Aorta (tissue), 5 donors: ENCODE measurements around the gene IL17RE. TPM values are rescaled to one million over a fixed set of nuclear protein-coding genes. Genes with fewer than 3 reads are reported as not detected.
A peak's percentile ranks its signal among the peaks of the same experiment; 100 is the strongest.
"Not testable (repeated sequence)": the region's sequence is repeated elsewhere in the genome, so short reads cannot be mapped to it uniquely, and the experiment has no call there.

Experiments used
- ATAC-seq: fragments of 200-7000 bp; cut with Tn5 transposase; one replicate; pipeline ENCODE4 v1.9.1; 2022; ENCODE audit warnings: moderate library complexity; ENCODE audit not compliant: low FRiP score
- DNase-seq, 2 donors: peaks; one replicate each; pipeline ENCODE4 v3.0.0-alpha.2; 2020
- H3K27ac ChIP-seq, 2 donors: one replicate each; pipeline ENCODE4 v1.5.1; 2013; ENCODE audit warnings: low read length in 2 of 2, mild to moderate bottlenecking in 2 of 2, moderate library complexity in 2 of 2, control low read depth in 1 of 2, inconsistent platforms in 1 of 2, low read depth in 1 of 2
- H3K27me3 ChIP-seq, 2 donors: one replicate each; pipeline ENCODE4 v1.6.1; 2013; ENCODE audit warnings: control low read depth in 1 of 2, low read length in 1 of 2, mild to moderate bottlenecking in 1 of 2, moderate library complexity in 1 of 2; ENCODE audit not compliant: insufficient read depth in 2 of 2, control insufficient read depth in 1 of 2
- H3K36me3 ChIP-seq, 2 donors: one replicate each; pipeline ENCODE4 v1.6.1; 2013; ENCODE audit warnings: control low read depth in 1 of 2, low read length in 1 of 2, mild to moderate bottlenecking in 1 of 2; ENCODE audit not compliant: insufficient read depth in 2 of 2, control insufficient read depth in 1 of 2
- H3K4me1 ChIP-seq, 2 donors: one replicate each; pipeline ENCODE4 v1.6.1; 2013; ENCODE audit warnings: low read length in 2 of 2, control low read depth in 1 of 2, mild to moderate bottlenecking in 1 of 2, moderate library complexity in 1 of 2; ENCODE audit not compliant: insufficient read depth in 2 of 2, control insufficient read depth in 1 of 2
- H3K4me3 ChIP-seq, 2 donors: one replicate each; pipeline ENCODE4 v1.5.1; 2013; ENCODE audit warnings: low read length in 2 of 2, control low read depth in 1 of 2, mild to moderate bottlenecking in 1 of 2
- H3K9me3 ChIP-seq: one replicate; pipeline ENCODE4 v1.6.1; 2013; ENCODE audit warnings: mild to moderate bottlenecking, low read length; ENCODE audit not compliant: control insufficient read depth
- WGBS, 2 donors: extraction: QIAGEN DNeasy Blood & Tissue Kit; methylation state at CpG; one replicate each; pipeline ENCODE4 v1.1.7; 2013; 5-methylcytosine and 5-hydroxymethylcytosine counted together
- intact Hi-C, 2 donors: fragments of 100-400 bp; cut with DNase I; formaldehyde crosslinking; loops; one replicate each; pipeline versions ENCODE4 v1.14.2 to v1.15.0; 2022
- long read RNA-seq, 2 donors: library from polyadenylated mRNA; unstranded; transcript quantifications; one replicate each; pipeline ENCODE4 v2.0.0, GENCODE V29; 2020 to 2021
- polyA plus RNA-seq, 2 donors: library from polyadenylated mRNA; stranded (reverse); fragments of 200-250 nt; gene quantifications; one replicate each; pipeline ENCODE4 v1.2.3, GENCODE V29; 2013
- total RNA-seq, 2 donors: library from RNA; stranded (reverse); fragmentation: NEBNext Ultra II Directional; extraction: Animal tissue kit (Norgen Biotek cat#: 25700); gene quantifications; one replicate each; pipeline ENCODE4 v1.2.1, GENCODE V29; 2021
- donor health status: healthy with polysubstance abuse.
- donor health status: Bipolar disorder and iron deficiency.
- donor health status: DM: no; HTN: no; CAD: no.
- donor health status: DM: no; HTN: no; CAD: no.
- donor health status: DM: yes; HTN: yes; CAD: no.

IL17RE gene
- total RNA-seq: 10 to 100 TPM; 11.0 to 13.7 TPM
- 10 to 100 TPM in 1 of 2 donors, 1 to 10 TPM in 1; 7.0 to 14.5 TPM for polyA plus RNA-seq
- long read RNA-seq, donor 1, partial matches to known transcripts: 1 of 7 reads
- long read RNA-seq, donor 1, other reads (novel, unspliced or antisense): 6 of 7 reads
- long read RNA-seq, donor 2, partial matches to known transcripts: 1 of 2 reads
- long read RNA-seq, donor 2, other reads (novel, unspliced or antisense): 1 of 2 reads

- no peaks in the 10 kb centered on the region for H3K27me3 ChIP-seq
- peak; percentile 56 to 83 for DNase-seq
- 40 to 46% methylated on average over 13 of the region's 13 CpGs for WGBS, 2 donors
- intact Hi-C loops: no loop called here
- no peaks in the 10 kb centered on the region for H3K4me1 ChIP-seq
- ATAC-seq: peak; percentile 59
- no peaks in the 10 kb centered on the region for H3K9me3 ChIP-seq
- no peaks in the 10 kb centered on the region for H3K36me3 ChIP-seq
- peak within 1 kb of the TSS in 1 of 2 donors; percentile 11 for H3K27ac ChIP-seq
- peak within 1 kb of the TSS in 1 of 2 donors; percentile 3 for H3K4me3 ChIP-seq
Measured at GRCh38 chr3:9902372-9903237, at the start of gene IL17RE. IL17RE (plus strand) TSS chr3:9902848; CDS start chr3:9902933, 85 bp downstream.

DNA sequence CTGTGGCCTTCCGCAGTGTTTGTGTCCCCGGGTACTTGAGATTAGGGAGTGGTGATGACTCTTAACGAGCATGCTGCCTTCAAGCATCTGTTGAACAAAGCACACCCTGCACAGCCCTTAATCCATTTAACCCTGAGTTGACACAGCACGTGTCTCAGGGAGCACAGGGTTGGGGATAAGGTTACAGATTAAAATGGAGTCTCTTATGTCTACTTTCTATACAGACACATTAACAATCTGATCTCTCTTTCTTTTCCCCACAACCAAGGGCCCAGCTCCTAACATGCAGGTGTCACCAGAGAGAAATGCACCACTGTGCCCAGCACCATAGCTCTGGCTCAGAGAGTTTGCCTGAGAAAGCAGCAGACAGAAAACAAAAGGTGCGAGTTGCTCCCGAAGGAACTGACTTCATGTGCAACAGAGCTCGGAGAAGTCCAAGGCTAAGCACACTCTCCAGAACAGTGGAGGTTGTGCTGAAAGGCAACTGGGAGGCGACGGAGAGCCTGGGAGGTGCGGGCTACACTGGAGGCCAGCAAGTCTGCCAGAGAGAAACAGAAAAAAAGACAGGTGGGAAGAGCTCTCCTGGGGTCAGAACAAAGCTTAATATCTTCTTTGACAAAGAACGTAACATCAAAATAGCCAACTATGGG, 48.2 kb upstream of the IL17RE start:
- H3K9me3 ChIP-seq, DNase-seq, H3K36me3 ChIP-seq, H3K4me1 ChIP-seq, H3K27me3 ChIP-seq, ATAC-seq, intact Hi-C loops, H3K27ac ChIP-seq, H3K4me3 ChIP-seq: not testable (repeated sequence)
- WGBS, 2 donors: 79% methylated on average over 11 of the region's 11 CpGs

DNA sequence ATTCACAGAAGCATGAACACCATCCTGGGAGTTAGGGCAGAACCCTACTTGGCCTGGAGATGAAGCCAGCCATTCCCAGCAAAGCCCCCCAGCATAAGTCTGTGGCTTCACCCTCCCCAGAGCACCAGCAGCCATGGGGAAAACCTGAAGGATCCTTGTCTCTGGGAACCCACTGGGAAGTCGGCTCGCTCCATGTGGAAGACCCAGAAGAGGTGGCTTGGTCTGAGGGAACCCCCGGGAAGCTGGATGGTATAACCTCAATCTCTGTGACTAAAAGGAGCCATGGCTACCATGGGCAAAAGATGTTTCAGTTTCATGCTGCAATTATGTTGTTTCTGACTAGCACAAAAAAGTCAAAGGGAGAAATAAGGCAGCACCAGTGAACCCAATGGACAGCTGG, 47.1 kb upstream of the IL17RE start:
- DNase-seq (no peak), ATAC-seq (no peak)
- Histone ChIP-seq H3K4me3 (no peak overlapping the region), H3K36me3 (no peaks in the 10 kb centered on the region), H3K27me3 (no peaks in the 10 kb centered on the region), H3K4me1 (no peaks in the 10 kb centered on the region), H3K27ac (no peak overlapping the region), H3K9me3 (no peaks in the 10 kb centered on the region)
- intact Hi-C loops: no loop called here
- 95 to 98% methylated on average over 3 of the region's 3 CpGs for WGBS, 2 donors

DNA sequence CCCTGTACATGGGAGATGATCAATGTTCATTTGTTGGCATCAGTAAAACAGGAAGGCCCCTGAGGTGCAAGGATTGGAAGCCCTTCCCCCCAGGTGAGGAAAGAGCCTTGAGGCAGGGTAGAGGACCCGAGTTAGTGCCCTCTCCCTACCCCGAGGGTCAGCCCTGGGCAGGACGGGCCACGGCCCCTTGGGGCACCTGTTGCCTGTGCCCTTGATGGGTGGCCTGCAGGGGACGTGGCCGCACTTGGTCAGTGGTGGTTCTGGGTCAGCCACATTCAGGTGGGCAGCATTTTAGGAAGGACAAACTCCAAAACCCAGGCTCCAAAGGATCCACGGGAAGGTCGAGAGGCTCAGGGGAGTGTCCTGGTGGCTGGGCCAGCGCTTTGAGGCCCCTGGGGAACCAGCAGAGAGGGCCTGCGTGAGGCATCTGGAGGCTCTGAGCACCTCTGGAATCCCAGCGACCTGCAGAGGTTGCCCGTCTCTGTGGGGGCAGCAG, 43.1 kb upstream of the IL17RE start:
- WGBS, 2 donors: 91 to 92% methylated on average over 12 of the region's 12 CpGs
- intact Hi-C loops: no loop called here
- no peak for ATAC-seq
- H3K4me3 ChIP-seq: no peak overlapping the region
- H3K27ac ChIP-seq: no peak overlapping the region
- no peaks in the 10 kb centered on the region for H3K9me3 ChIP-seq
- H3K27me3 ChIP-seq: no peaks in the 10 kb centered on the region
- DNase-seq: peak in 1 of 2 donors; percentile 54
- no peaks in the 10 kb centered on the region for H3K36me3 ChIP-seq
- no peaks in the 10 kb centered on the region for H3K4me1 ChIP-seq

DNA sequence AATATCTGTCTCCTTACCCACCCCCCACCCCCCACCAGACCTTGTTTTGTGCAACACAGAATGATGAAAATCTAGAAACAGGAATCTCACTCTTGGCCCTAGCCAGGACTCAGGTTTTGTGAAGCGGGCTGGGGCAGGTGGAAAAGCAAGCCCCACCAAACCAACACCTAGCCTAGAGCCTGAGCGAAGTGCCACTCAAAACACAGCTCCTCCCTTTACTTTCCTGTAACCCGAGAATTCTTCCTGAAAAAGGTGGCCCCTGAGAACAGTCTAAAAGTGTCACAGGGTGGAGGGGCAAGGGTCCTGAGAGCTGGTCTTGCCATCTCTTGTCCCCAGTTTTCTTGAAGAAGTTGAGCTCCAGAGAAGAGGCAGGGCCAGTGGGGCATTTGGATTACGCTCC, 41.4 kb upstream of the IL17RE start:
- Histone ChIP-seq H3K36me3 (no peaks in the 10 kb centered on the region), H3K4me3 (no peak overlapping the region), H3K27ac (no peak overlapping the region), H3K27me3 (no peaks in the 10 kb centered on the region), H3K9me3 (no peaks in the 10 kb centered on the region), H3K4me1 (no peaks in the 10 kb centered on the region)
- 92 to 95% methylated on average over 4 of the region's 4 CpGs for WGBS, 2 donors
- intact Hi-C loops: no loop called here
- no peak for ATAC-seq
- DNase-seq: no peak

- Histone ChIP-seq H3K27ac (no peak overlapping the region), H3K9me3 (no peaks in the 10 kb centered on the region), H3K4me1 (no peaks in the 10 kb centered on the region), H3K4me3 (no peak overlapping the region), H3K36me3 (no peaks in the 10 kb centered on the region), H3K27me3 (no peaks in the 10 kb centered on the region)
- DNase-seq (no peak), ATAC-seq (no peak)
- intact Hi-C loops: no loop called here
- 91 to 92% methylated on average over 5 of the region's 5 CpGs for WGBS, 2 donors
Measured at GRCh38 chr3:9861626-9862130, 41.0 kb upstream of the IL17RE start.

GRCh38 chr3:9862391-9863057, 40.1 kb upstream of the IL17RE start:
- Histone ChIP-seq H3K36me3 (no peaks in the 10 kb centered on the region), H3K9me3 (no peaks in the 10 kb centered on the region), H3K4me1 (no peaks in the 10 kb centered on the region), H3K27ac (no peak overlapping the region), H3K27me3 (no peaks in the 10 kb centered on the region), H3K4me3 (no peak overlapping the region)
- intact Hi-C loops: no loop called here
- WGBS, 2 donors: 43 to 46% methylated on average over 33 to 45 of the region's 45 CpGs
- peak; percentile 85 for ATAC-seq
- DNase-seq: peak; percentile 68 to 82

DNA sequence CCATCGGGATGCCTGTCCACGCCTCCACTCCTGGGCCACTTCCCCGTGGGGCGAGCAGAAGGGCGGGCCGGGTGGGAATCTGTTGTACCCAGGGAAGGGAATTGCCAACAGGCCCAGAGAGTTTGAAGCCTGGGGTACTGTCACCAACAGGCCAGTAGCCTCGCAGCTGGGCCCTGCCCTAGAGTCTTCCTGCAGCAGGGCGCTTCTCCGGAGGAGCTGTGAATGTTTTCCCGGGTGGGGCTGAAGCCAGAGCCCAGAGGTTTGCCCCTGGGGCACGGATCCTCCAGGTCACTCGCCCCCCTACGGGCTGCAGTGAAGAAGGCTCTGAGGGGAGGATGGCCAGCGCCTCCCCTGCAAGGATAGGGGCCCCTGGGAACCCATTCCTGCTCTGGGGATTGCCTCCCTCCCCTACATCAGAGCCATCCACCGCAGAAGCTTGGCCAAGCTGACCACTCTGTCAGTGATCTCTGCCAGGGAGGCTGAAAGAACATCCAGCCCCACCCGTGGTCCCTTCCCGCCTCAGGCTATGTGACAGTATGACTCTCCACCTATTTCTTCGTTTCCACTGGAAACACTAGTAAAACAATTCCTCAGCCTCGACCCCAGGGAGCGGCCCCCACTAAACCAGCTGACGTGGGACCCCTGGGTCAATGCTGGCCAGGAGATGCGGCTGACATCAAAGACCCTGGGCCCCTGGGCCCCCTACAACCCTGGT, 39.4 kb upstream of the IL17RE start:
- DNase-seq: peak in 1 of 2 donors; percentile 54
- H3K4me1 ChIP-seq: no peaks in the 10 kb centered on the region

More for the DNA sequence above, 39.4 kb upstream of the IL17RE start:
- intact Hi-C loops: no loop called here
- ATAC-seq: no peak
- Histone ChIP-seq H3K4me3 (no peak overlapping the region), H3K9me3 (no peaks in the 10 kb centered on the region), H3K36me3 (no peaks in the 10 kb centered on the region), H3K27ac (no peak overlapping the region), H3K27me3 (no peaks in the 10 kb centered on the region)
- WGBS, 2 donors: 83 to 85% methylated on average over 21 to 22 of the region's 22 CpGs
